NCI-H2196 (cell line): ENCODE data around the gene SORL1-AS1.

Experiments used
- DNase-seq: peaks from one replicate; lab custom pipeline; 2025; ENCODE audit not compliant: unreplicated experiment; lab: John Stamatoyannopoulos, UW

The SORL1-AS1 gene

DNA sequence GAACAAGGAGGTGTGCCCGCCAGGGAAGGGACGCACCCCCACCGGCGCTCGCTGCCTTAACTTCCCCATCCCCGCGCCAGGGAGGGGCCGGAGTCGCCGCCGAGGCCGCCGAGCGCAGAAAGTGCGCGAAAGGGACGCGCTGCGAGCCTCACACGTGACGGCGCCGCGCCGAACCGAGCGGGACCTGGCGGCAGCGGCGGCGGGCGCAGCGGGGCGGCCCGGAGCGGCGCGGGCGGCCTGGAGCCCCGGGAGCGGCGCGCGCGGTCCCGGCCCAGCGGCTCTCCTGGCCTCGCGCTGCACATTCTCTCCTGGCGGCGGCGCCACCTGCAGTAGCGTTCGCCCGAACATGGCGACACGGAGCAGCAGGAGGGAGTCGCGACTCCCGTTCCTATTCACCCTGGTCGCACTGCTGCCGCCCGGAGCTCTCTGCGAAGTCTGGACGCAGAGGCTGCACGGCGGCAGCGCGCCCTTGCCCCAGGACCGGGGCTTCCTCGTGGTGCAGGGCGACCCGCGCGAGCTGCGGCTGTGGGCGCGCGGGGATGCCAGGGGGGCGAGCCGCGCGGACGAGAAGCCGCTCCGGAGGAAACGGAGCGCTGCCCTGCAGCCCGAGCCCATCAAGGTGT, 670 bp downstream of the SORL1-AS1 start, which contains the start of gene SORL1:
Gene SORL1 (plus strand): TSS at position 329 of the 623 bp plus-strand sequence. CDS start 18 bp downstream, at position 347.
- DNase-seq: peak; percentile 78

DNA sequence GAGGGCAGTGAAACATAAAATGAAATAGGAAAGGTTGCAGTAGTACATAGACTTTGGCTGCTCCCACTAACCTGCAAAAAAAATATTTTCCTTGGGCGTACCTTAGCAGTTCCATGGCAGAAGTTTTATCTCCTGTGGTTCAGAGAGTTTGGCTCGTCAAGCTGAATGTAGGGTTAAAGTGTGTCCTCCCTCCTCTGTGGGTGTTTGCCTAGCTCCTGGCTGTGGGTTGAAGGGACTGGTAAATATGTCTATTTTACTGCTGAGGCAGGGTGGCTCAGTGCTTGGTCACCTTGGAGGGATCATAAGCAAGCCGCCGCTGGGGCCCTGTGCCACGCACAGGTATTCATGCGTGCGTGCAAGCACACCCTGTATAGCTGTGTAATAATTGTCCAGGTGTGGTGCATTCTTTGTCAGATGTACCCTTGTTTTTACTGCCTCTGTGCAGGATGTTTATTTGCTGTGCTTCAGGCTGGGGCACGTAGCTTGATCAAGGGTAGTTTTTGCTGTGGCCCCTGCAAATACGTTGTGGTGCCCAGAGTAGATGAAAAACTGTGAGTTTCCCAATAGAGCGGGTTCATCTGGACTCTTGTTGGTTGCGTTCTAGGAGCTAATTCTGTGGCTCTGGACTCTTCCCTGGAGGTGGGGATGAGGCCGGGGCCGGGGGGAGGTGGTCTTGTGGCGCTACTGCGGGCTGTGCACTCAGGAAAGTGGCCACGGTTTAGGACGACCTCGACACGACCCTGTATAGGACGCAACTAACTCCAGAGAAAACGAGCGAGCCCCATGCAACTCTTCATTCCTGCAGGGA, 1.4 kb downstream of the SORL1-AS1 start:
- no peak for DNase-seq

DNA sequence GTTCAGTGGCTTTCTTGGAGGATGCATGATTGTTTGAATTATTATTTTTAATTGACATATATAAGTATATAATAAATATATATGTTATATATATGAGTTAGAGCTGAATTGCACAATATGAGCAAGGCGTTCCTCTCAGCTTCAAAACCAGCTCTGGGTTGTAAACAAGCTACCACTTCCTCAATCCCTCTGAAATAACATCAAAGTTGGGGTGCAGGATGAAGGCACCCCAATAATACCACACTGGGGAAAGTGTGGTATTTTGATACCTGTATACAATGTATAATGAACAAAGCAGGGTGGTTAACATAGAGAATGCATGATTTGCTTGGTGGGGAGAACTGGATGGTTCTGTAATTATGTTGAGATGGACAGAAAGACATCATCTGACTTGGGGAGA, 2.4 kb downstream of the SORL1-AS1 start:
- no peak for DNase-seq

DNA sequence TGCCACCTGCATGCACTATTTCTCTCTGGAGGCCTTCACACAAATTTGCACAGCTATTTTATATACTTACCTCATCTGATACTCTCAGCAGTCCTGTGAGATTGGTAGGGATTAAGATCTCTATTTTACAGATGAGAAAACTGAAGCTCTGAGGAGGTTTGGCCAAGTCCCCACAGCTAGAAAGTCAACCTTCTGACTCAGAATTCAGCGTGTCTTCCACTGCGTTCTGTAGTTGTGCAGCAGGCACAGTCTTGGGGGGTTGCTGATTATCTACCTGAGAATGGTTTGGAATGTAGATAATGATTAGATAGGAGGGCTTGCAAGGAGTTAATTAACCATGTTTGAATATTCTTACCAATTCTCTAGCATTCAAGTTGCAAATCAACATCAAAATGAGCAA, 3.1 kb downstream of the SORL1-AS1 start:
- no peak for DNase-seq

DNA sequence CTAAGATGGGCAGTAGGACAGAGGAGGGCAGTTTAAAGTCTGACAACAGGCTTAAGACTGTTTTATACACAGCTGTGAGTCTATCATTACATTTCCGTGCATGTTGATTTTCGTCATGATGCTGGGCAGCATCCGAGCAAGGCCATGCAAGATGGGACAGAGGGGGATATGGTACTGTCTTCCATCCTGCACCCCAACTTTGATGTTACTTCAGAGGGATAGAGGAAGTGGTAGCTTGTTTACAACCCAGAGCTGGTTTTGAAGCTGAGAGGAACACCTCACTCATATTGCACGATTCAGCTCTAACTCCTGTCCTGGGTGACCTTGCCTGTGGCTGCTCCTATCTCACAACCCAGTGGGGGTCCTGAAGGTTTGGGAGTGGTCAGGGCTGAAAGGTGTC, 3.6 kb downstream of the SORL1-AS1 start:
- no peak for DNase-seq

DNA sequence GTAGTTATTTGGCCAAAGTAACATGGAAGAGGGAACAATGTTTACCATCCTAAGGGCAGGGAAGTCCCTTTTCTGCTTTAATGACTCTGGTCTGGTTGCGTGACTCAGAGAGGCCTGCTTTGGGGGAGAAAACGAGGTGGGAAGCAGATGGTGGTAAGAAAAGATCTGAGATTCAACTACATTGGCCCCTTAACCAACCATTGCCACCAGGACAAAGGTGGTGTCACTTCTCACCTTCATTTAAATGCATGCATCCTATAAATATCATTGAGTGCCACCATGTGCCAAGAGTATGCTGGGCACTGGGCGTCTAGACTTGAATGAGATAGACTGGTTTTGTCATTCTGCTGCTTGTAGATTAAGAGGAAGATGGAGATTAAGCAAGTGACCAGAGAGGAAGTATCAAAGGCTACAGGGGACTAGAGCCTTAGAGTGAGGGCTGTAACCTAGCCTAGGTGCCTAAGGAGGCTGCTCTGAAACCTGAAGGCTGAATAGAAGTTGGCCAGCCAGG, 4.3 kb downstream of the SORL1-AS1 start:
- no peak for DNase-seq

DNA sequence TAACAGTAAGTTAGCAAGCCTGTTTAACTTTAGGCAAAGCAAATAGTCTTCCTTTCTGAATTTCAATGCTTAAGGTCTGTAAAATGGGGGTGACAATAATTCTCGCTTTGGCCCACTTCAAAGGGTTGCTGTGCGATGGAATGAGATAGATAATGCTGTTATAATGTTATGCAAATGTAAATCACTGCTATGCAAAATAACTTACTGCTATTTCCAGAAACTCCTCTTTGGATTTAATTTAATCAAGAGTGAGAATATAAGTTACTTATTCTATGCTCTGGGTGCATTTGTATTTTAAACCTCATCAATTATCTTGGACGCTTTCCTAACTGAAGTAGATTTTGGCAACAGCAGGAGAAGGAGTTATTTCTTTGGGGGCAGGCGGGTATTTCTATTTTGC, 4.8 kb downstream of the SORL1-AS1 start:
- no peak for DNase-seq

DNA sequence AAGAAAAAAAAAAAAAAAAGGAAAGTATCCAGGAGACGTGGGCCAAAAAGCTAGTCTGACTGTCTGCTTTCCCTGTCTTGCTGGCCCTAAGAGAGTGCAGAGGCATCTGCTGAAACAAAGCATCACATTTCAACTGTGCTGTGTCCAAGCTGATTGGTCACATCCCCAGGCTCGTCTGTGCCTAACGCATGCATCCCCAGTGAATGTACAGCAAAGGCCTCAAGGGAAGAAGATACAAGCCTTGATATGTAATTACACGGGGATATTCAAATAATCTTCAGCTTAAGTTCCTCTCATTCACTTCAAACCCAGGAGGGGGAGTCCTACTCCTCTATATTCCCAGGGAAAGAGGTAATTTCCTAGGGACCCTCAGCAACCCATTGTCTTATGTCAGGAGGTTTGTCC, 6.0 kb downstream of the SORL1-AS1 start:
- DNase-seq: no peak

DNA sequence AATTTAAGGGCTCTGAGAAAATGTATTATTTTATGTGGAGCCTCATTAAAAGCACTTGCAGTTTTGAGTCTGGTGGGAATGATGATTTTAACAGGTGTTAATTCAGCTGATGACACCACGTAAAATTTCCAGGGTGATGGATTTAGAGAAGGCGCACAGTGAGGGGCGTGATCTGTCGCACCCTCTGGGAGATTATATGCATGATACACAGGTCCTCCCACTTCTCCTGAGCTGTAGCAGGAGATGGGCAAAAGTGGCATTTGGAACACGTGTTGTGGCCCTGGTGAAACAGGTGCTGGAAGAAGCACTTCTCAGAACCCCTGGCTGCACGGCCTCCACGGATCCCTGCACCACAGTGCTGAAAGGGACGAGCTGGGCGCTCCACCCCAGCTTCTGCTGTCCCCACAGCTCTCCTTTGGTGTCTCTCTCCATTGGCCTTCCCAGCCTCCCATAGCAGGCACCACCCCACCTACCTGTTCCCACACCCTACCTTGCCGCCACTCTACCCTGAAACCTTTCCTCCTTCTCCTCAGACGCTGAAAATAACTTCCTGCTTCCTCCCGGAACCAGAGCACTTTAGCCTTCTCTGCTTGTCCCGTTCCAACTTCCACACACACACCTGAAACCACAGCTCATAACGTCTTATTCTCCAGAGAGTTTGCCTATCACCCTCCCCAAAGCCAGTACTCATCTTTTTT, 7.5 kb downstream of the SORL1-AS1 start:
- no peak for DNase-seq

DNA sequence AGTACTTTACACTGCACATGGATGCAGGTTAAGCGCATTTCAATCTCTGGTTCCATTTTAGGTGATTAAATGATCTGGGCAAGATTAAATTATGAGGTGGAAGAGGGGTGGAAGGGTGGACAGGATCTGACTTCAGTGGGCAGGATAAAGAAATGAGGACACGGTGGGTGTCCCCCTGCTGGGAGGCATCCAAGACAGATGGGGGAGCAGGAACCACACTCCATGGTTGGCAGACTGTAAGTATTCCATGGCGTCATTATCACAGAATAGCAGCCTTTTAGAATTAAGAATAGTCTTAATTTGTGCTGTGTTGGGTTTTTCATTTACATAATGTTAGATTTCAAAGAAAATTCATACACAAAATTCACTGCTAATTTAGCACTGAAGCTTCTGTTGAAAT, 8.2 kb downstream of the SORL1-AS1 start:
- no peak for DNase-seq

DNA sequence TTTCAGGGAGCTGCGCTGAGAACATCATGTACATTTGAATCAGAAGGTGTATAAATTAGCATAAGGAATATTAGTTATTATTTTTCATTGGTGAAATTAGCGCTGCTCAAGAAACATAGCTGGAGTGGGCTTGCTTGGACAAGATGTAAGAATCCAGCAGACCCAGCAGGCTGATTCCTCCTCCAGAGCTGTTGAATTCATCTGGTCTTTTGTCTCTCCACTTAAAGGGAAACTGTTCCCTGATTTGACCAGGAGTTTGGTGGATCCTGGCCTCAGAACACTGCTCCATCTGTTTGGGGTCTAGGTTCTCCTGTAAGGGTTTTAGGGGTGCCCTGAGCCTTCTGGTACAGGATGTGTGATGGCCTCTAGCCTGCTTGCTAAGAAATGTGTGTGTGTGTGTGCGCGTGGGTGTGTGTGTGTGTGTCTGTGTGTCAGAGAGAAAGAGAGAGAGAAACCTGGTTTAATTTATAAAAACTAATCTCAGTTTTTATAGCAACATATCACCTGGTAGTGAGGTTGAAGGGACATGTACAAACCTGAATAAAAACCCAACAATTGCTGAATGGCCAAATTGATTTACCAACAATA, 9.0 kb downstream of the SORL1-AS1 start:
- DNase-seq: no peak

DNA sequence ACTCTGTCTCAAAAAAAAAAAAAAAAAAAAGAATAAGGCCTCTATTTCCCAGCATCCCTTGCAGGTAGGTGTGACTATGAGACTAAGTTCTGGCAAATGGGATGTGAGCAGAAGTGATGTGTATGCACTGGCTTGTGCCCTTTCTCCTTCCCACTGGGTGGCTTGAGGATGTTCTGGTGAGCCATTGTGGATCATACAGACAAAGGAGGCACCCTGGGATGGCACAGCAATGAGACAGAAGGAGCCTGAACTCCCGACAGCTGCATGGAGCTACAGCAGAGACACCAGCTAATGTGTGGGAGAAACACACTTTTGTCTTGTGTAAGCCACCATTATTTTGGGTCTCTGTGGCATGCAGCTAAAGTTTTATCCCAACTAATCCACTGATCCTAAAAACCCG, 11.2 kb downstream of the SORL1-AS1 start:
- no peak for DNase-seq

DNA sequence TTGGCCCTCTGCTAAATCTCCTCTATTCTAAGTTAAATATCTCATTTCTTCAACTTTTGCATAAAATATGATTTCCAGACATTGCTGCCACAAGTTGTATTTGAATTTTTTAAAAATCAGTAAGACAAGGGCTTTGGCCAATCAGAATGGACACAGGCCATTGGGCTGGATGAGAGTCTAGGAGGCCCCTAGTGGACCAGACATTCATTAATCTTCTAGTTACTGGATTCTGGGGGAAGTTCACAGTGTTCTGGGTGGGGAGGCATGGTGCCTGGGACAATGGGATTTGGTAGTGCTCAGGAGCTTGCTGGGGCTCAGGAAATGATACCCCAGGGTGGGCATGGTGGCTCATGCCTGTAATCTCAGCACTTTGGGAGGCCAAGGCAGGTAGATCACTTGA, 13.0 kb downstream of the SORL1-AS1 start:
- no peak for DNase-seq

DNA sequence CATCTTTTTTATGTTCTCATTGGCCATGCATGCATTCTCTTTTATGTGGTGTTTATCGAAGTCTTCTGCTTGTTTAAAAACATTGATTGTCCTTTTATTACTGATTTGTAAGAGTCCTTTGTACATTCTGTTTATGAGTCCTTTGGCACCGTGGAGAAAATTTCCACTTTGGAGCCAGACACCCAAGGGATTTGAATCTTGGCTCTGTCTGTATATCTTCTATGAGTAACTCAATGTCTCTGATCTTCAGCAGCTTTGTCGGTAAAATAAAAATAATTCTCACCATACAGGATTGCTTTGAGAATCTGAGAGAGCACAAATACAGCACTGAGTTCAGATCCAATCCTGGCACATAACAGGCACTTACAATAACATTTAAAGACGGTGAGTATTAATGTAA, 13.4 kb downstream of the SORL1-AS1 start:
- DNase-seq: no peak

DNA sequence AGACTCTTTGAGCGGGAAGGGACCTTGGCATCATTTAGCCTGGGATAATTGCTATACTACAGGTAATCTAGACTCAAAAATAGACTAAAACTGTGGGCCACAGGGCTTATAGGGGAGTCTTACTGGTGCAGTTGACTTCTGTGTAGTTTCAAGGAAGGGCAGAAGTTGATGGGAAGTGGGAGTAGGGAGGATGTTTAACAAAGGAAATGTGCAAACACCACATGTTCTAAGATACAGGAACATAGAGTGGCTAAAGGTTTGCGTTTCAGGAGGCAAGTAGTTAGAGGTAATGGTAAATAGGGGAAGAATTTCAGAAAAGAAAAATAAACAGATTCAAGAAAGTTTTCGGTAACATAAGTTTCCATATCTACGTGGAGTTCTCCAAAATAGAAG, 15.1 kb downstream of the SORL1-AS1 start:
- DNase-seq: no peak

DNA sequence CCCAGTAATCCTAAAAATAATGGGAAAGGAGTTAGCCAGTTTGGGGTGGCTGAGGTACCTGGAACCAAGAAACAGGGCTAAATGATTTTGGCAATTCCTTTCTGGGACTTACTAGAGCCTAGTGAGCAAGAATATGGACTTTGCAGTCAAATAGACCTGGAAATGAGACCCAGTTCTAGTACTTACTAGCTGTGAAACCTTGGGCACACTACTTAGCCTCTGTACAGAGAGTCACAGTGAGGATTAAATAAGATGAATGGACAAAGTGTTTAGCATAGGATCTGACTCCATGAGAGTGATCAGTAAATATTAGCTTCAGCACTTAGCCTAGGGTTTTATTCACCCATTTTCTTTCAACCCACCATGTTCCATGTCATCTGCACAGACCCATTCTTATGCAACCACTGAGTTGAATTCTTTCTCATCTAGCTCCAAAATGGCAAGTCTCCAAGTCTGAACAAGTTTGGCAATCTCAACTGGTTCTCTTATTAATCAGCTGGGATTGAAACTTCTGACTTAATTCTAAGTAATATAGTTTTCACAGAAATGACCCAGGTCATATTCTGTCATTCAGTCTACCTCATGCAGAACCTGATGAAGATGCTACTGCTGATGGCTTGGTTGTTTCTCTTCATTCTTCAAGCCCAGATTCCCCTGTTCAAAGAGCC, 15.6 kb downstream of the SORL1-AS1 start:
- DNase-seq: no peak

DNA sequence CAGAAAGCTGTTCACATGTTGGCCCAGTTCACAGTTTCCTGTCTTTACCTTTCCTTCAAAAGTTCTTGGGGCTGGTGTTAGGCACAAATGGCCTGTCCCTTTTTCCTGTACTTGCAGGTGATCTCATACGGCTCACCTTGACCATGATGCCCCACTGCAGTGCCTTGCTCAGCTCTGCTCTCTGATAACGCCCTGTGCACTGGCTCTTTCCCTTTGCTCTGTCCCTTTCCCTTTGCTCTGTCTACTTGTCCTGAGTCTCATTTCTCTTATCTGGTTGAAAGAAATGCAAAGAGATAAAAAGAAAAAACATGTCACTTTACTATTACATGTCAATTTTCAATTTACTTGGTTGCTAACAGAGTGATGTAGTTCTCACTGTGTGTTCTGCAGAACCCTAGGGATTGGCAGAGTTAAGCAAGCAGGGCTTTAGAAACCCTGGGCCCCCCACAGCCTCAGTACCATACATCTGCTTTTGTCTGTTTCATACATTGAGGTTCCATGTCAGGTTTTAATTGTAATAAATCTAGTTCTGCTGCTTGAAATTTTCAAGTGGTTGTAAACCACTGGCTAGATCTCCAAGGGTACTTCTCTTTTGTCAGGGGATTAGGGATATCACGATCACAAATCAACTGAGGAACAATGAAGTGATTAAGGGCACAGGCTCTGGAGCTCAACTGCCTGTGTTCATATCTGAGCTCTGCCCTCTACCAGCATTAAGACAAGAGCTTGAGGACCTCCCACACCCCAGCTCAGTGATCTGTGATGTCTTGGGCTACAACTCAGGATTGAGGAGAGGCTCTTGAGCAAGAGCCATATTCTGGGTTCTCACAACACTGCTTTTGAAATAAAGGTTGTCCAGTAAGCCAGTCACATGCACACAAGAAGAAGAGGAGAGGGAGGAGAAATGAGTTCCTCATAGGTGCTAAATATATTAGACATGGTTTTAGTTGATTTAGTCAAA, 16.9 kb downstream of the SORL1-AS1 start:
- DNase-seq: no peak

DNA sequence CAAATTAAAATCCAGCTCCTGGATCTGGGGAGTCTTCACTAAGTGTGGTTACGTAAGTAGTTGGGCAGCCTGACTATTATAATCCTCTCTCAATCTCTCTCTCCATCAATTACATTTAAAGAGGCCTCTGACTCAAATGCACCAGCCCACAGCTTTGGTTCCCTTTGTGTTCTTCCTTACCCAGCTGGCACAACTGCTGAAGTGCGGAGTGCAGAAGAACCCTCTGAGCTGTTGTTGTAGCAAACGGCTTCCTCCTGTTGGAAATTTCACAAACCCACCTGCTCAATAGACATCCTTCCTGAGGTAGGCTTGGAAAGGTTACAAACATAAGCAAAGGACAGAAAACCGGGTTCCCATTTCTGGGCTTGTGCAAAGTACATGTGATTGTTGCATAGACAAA, 17.6 kb downstream of the SORL1-AS1 start:
- DNase-seq: no peak

DNA sequence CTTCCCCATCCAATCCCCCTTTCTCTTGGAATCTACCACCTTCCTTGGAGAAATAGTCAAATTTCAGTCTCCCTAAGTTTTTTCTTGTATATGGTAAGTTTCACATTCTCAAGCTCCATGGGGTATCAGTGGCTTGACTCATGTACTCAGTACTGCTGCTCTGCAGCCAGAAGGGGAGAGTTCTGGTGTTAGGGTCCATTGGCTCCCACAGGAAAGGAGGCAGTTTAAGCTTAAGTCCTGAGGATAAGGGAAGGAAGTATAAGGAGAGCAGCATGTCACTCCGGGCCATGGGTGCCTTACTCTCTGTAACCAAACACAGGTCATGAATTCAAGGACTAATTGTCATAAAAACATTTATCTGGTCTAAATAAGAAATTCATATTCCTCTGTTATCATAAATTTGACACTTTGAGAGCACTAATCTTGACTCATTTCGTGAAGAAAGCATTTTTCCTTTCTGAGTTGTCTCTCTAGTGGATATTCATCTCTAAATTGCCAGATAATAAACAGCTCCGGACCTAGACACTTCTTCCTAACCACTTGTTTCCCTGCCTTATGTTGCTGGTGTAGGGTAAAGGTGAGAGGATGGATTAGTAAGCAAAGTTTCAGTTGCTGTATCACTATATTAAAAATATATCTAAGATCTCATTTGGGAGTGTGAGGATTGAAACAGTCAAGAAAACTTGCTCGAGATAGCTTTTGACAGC, 20.8 kb downstream of the SORL1-AS1 start:
- DNase-seq: no peak
